GM06990 (cell line): ENCODE data around the gene PRSS56.

ENCODE experiments used
- DNase-seq: peaks from one replicate; pipeline ENCODE4 v3.0.0-alpha.2; 2011; ENCODE audit not compliant: insufficient read length; ENCODE audit errors: extremely low read depth
- H3K27me3 ChIP-seq: replicated peaks from 2 replicates; pipeline ENCODE4 v1.6.0; 2011; ENCODE audit warnings: low read length; ENCODE audit not compliant: control insufficient read depth, insufficient read depth
- H3K36me3 ChIP-seq: 2 replicates; pipeline ENCODE4 v1.5.1; 2011; ENCODE audit warnings: low read length; ENCODE audit not compliant: control insufficient read depth, insufficient read depth
- H3K4me3 ChIP-seq: replicated peaks from 2 replicates; pipeline ENCODE4 v1.5.1; 2011; ENCODE audit warnings: low read depth, mild to moderate bottlenecking, control low read depth, low read length
- CTCF ChIP-seq: IDR thresholded peaks from 2 replicates; pipeline ENCODE4 v1.5.1; 2011; ENCODE audit warnings: low read length, control low read depth, mild to moderate bottlenecking, inconsistent platforms; ENCODE audit not compliant: insufficient read depth, poor library complexity, severe bottlenecking

PRSS56 gene

DNA sequence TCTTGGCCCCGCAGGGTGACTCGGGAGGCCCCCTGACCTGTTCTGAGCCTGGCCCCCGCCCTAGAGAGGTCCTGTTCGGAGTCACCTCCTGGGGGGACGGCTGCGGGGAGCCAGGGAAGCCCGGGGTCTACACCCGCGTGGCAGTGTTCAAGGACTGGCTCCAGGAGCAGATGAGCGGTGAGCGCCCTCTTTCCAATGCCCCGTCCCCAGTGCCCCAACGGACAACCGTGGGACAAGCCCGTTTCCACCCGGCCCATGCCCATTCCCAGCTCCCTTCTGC, 3.2 kb downstream of the PRSS56 start:
- H3K4me3 ChIP-seq, result no peak overlapping the region
- no peak for TF ChIP-seq CTCF
- no peak for DNase-seq
- H3K36me3 ChIP-seq, result no peaks in the 10 kb centered on the region
- peaks cover 1% of the 10 kb centered on the region; the same call in 1 of the 2 replicates for H3K27me3 ChIP-seq

DNA sequence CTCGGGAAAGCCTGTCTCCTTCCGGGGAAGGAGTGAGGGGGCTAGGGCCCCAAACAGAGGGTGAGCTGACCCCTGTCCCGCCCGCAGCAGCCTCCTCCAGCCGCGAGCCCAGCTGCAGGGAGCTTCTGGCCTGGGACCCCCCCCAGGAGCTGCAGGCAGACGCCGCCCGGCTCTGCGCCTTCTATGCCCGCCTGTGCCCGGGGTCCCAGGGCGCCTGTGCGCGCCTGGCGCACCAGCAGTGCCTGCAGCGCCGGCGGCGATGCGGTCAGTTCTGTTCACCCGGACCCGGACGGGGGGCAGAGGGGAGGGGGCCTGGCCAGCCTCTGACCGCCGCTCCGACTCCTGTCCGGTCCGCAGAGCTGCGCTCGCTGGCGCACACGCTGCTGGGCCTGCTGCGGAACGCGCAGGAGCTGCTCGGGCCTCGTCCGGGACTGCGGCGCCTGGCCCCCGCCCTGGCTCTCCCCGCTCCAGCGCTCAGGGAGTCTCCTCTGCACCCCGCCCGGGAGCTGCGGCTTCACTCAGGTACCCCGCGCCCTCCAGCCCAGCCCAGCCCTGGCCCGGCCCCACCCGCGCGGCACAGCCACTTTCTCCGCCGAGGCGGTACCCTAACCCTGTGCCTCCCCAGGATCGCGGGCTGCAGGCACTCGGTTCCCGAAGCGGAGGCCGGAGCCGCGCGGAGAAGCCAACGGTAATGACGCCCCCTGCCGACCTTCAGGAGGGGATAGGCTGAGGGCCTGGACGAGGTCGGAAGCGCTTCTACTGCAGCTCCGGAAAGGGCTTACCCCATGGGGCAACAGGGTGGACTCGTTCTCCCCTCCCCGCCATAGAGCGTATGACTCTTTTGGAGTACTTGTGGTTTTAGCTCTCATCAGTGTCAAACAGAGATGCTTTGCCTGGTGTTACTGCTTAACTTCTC, 3.8 kb downstream of the PRSS56 start:
- Histone ChIP-seq H3K36me3 (no peaks in the 10 kb centered on the region), H3K27me3 (peaks cover 1% of the 10 kb centered on the region; the same call in 1 of the 2 replicates), H3K4me3 (no peak overlapping the region)
- peak; percentile 34 for TF ChIP-seq CTCF
- DNase-seq, result no peak

GRCh38 chr2:232524771-232525170, 4.6 kb downstream of the PRSS56 start:
- Histone ChIP-seq H3K4me3 (no peak overlapping the region), H3K27me3 (peaks cover 1% of the 10 kb centered on the region; the same call in 1 of the 2 replicates), H3K36me3 (no peaks in the 10 kb centered on the region)
- no peak for TF ChIP-seq CTCF
- DNase-seq, result no peak

DNA sequence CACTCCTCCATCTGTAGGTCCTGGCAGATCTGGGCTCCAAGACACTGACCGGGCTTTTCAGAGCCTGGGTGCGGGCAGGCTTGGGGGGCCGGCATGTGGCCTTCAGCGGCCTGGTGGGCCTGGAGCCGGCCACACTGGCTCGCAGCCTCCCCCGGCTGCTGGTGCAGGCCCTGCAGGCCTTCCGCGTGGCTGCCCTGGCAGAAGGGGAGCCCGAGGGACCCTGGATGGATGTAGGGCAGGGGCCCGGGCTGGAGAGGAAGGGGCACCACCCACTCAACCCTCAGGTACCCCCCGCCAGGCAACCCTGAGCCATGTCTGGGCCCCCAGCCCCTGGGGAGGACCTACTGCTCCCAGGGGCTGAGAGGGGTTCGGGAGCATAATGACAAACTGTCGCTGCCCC, 5.0 kb downstream of the PRSS56 start:
- Histone ChIP-seq H3K4me3 (no peak overlapping the region), H3K36me3 (no peaks in the 10 kb centered on the region), H3K27me3 (peaks cover 1% of the 10 kb centered on the region; the same call in 1 of the 2 replicates)
- no peak for DNase-seq
- TF ChIP-seq CTCF, result no peak

DNA sequence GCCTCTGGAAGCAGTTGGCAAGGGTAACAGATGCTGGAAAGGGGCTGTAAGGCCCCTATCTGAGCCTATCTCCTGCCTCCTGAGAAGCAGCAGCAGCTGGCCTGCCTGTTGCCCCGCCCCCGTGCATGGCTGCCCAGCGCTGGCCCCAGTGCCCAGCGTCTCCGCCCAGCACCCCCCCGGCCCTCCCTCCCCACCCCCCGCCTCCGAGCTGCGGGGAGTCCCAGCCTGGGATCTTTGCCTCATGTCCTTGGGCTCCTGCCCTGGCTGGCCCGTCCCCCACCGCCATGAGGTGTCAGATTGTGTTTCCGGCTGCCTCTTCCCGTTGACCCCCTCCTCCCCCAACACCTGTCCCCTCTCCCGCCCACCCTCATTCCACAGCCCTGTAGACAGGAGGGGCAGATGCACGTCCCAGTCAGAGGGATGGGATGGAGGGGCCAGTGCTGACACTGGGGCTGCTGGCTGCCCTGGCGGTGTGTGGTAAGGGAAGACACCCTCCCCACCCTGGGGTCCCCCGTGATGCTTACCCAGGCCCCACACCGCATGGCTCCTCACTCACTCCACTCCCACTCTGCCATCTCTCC, 5.7 kb downstream of the PRSS56 start, which contains the start of gene CHRND:
TSS of gene CHRND (plus strand) at position 370 of the 581 bp plus-strand sequence. CDS start at position 426, 56 bp downstream.
- H3K36me3 ChIP-seq, result no peaks in the 10 kb centered on the region
- H3K27me3 ChIP-seq, result peaks cover 1% of the 10 kb centered on the region; the same call in 1 of the 2 replicates
- H3K4me3 ChIP-seq, result no peak within 1 kb of the TSS
- TF ChIP-seq CTCF, result no peak
- no peak for DNase-seq
